Measurements from ENCODE around the gene FCGR3A. TPM values are rescaled to one million over a fixed set of nuclear protein-coding genes. Genes with fewer than 3 reads are reported as not detected.
"Not testable (repeated sequence)": the region's sequence is repeated elsewhere in the genome, so short reads cannot be mapped to it uniquely, and the experiment has no call there.

FCGR3A gene
- total and polyA plus RNA-seq, 2 experiments from 2014 or later, result not detected

DNA sequence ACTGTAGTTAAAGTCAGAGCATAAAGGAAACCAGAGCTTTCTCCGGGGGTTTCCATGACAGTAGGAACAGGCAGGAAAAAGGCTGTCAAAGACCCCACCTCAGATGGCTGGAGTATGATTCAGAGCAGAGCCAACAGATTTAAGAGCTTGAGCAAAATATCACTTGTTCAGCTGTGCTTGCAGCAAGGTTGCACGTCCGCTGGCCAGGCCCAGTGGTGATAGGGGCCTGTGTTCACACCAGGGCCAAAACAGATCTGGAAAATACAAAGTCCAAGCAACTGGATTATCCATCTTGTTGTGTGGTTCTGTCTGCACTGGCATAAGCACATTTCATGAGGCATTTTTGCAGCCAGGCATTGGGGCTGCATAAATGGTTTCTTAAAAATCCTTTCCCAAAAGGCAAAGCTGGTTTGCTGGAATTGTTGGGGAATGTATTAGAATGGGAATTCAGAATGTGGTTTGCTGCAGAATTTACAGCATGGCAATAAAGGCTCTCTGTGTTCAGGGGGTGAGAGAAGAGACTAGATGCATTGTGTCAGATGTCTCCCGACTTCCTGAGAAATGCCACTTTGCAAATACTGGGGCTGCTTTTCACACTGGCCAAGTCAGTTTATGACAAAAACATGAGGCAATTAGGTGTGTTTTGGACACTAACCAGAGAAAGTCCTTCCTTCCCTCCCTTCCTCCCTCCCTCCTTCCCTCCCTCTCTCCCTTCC lies 44.8 kb upstream of the FCGR3A start:
- H3K9me3 Mint-ChIP-seq; H3K4me3 Mint-ChIP-seq; H2AFZ ChIP-seq; H3K9me2 ChIP-seq (ENCODE audit: insufficient read depth); H3K4me1 ChIP-seq (ENCODE audit: insufficient read depth); H3K79me2 ChIP-seq (replicated peaks; ENCODE audit: insufficient read depth); H3K4me3 ChIP-seq; H3F3A ChIP-seq (replicated peaks; ENCODE audit: low read depth); H3K36me3 Mint-ChIP-seq (ENCODE audit: low read depth); H3K27ac ChIP-seq (ENCODE audit: low read depth); ATAC-seq; H4K20me1 ChIP-seq (replicated peaks; ENCODE audit: insufficient read depth); H3K27me3 Mint-ChIP-seq (ENCODE audit: insufficient read depth, low read depth, poor library complexity); DNase-seq (ENCODE audit: low spot score); H3K27me3 ChIP-seq (ENCODE audit: insufficient read depth); H3K4me2 ChIP-seq; H3K36me3 ChIP-seq (ENCODE audit: insufficient read depth); H3K27ac Mint-ChIP-seq: not testable (repeated sequence)
- H3K4me1 Mint-ChIP-seq, result peaks cover 12% of the 10 kb centered on the region

DNA sequence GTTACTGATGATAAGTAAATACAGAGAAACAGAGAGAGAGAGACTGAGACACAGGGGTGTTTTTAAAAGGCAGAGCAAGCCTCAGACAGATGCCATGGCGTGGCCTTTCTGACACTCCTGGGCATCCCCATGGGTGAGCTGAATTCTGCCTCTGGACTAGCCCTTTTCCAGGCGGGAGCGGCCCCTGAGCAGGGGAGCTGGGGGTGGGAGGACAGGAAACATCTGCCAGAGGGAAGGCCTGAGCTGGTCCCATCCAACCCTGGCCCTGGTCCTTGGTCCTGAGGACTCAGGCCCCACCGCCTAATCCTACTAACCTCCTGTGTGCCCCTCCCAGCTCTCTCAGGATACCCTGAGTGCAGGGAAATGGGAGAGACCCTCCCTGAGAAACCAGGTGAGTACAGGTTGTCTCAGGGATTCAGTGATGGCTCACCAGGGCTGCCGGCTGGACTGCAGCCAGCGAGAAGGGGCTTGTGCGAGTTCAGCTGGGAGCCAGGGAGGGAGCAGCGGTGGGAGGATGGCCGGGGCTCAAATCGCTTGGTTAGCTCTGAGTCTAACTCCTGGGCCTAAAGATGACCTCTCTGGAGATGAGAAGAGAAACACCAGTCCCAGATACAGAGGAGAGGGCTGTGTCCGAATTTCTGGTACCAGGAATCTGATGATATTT lies 43.6 kb upstream of the FCGR3A start:
- not testable (repeated sequence) for H3K27ac ChIP-seq (ENCODE audit: low read depth); H3K79me2 ChIP-seq (replicated peaks; ENCODE audit: insufficient read depth); H3K4me3 ChIP-seq; H3K4me3 Mint-ChIP-seq; DNase-seq (ENCODE audit: low spot score); H2AFZ ChIP-seq; H3K27me3 Mint-ChIP-seq (ENCODE audit: insufficient read depth, low read depth, poor library complexity); H3K27ac Mint-ChIP-seq; H3K36me3 Mint-ChIP-seq (ENCODE audit: low read depth); H3K4me1 ChIP-seq (ENCODE audit: insufficient read depth); H3K9me2 ChIP-seq (ENCODE audit: insufficient read depth); H3K9me3 Mint-ChIP-seq; H3K36me3 ChIP-seq (ENCODE audit: insufficient read depth); H3K4me2 ChIP-seq; H4K20me1 ChIP-seq (replicated peaks; ENCODE audit: insufficient read depth); ATAC-seq; H3F3A ChIP-seq (replicated peaks; ENCODE audit: low read depth); H3K27me3 ChIP-seq (ENCODE audit: insufficient read depth)
- peaks cover 16% of the 10 kb centered on the region for H3K4me1 Mint-ChIP-seq

DNA sequence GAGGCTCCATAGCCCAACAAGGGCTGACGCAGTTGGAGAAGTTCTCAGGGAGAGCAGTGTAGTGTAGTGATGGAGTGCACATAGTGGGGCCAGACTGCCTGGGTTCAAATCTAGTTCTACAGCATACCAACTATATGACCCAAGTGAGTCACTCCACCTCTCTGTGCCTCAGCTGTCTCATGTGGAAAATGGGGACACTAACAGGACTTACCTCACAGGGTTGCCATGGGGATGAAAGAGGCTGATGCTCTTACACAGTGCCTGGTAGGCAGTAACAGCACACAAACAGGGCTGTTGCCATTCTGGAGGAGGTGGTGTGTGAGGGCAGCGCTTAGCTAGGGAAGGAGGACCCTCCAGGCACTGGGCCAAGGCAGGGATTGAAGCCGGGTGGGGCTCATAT lies 43.0 kb upstream of the FCGR3A start:
- H3K4me1 ChIP-seq (ENCODE audit: insufficient read depth); H2AFZ ChIP-seq; H3K36me3 ChIP-seq (ENCODE audit: insufficient read depth); H3K4me3 Mint-ChIP-seq; H3K27ac Mint-ChIP-seq; H3K27me3 ChIP-seq (ENCODE audit: insufficient read depth); H3K27ac ChIP-seq (ENCODE audit: low read depth); ATAC-seq; DNase-seq (ENCODE audit: low spot score); H3K27me3 Mint-ChIP-seq (ENCODE audit: insufficient read depth, low read depth, poor library complexity); H3K79me2 ChIP-seq (replicated peaks; ENCODE audit: insufficient read depth); H3K9me2 ChIP-seq (ENCODE audit: insufficient read depth); H3K9me3 Mint-ChIP-seq; H4K20me1 ChIP-seq (replicated peaks; ENCODE audit: insufficient read depth); H3K4me2 ChIP-seq; H3F3A ChIP-seq (replicated peaks; ENCODE audit: low read depth); H3K36me3 Mint-ChIP-seq (ENCODE audit: low read depth); H3K4me3 ChIP-seq: not testable (repeated sequence)
- H3K4me1 Mint-ChIP-seq, result peaks cover 16% of the 10 kb centered on the region

DNA sequence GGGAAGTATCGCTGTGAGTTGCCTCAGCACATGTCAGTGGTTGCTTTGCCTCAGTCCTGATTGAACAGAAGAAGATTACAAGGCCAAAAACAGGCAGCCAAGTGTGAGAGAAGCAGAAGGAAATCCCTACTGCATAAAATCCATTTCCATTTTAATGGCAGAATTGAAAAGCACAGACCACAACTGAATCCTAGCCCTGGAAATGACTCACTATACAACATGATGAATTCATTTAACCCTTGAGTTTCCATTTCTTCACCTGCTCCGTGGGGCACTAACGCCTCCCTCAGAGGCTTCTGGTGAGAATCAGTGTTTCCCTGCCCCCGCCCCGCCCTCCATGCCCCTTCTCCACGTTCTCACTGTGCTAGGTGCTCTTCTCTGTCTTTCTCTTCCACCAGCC lies 40.3 kb upstream of the FCGR3A start:
- DNase-seq (ENCODE audit: low spot score); H3K27ac ChIP-seq (ENCODE audit: low read depth); H3K27me3 Mint-ChIP-seq (ENCODE audit: insufficient read depth, low read depth, poor library complexity); H4K20me1 ChIP-seq (replicated peaks; ENCODE audit: insufficient read depth); H3K27me3 ChIP-seq (ENCODE audit: insufficient read depth); H3F3A ChIP-seq (replicated peaks; ENCODE audit: low read depth); H3K27ac Mint-ChIP-seq; ATAC-seq; H3K4me3 Mint-ChIP-seq; H3K9me2 ChIP-seq (ENCODE audit: insufficient read depth); H3K4me3 ChIP-seq; H3K36me3 Mint-ChIP-seq (ENCODE audit: low read depth); H3K36me3 ChIP-seq (ENCODE audit: insufficient read depth); H2AFZ ChIP-seq; H3K79me2 ChIP-seq (replicated peaks; ENCODE audit: insufficient read depth); H3K4me2 ChIP-seq; H3K9me3 Mint-ChIP-seq; H3K4me1 ChIP-seq (ENCODE audit: insufficient read depth): not testable (repeated sequence)
- H3K4me1 Mint-ChIP-seq, result peaks cover 15% of the 10 kb centered on the region

DNA sequence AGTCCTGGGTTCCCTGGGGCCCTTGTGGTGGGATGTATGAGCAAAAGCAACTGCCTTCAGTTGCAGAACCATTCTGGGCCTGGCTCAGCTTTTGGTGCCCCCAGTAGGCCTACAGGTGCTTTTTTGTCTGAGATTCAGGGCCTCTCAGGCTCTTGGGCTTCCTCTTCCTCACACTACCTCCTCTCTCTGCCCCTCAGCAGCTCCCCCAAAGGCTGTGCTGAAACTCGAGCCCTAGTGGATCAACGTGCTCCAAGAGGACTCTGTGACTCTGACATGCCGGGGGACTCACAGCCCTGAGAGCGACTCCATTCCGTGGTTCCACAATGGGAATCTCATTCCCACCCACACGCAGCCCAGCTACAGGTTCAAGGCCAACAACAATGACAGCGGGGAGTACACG lies 39.7 kb upstream of the FCGR3A start:
- not testable (repeated sequence) for H3K4me2 ChIP-seq; H3K36me3 ChIP-seq (ENCODE audit: insufficient read depth); H4K20me1 ChIP-seq (replicated peaks; ENCODE audit: insufficient read depth); H3K27ac Mint-ChIP-seq; H3K36me3 Mint-ChIP-seq (ENCODE audit: low read depth); DNase-seq (ENCODE audit: low spot score); H3K27ac ChIP-seq (ENCODE audit: low read depth); H3K9me3 Mint-ChIP-seq; H3K4me3 ChIP-seq; H3K27me3 ChIP-seq (ENCODE audit: insufficient read depth); H3K4me1 ChIP-seq (ENCODE audit: insufficient read depth); H2AFZ ChIP-seq; H3K79me2 ChIP-seq (replicated peaks; ENCODE audit: insufficient read depth); H3K27me3 Mint-ChIP-seq (ENCODE audit: insufficient read depth, low read depth, poor library complexity); H3K4me3 Mint-ChIP-seq; H3F3A ChIP-seq (replicated peaks; ENCODE audit: low read depth); H3K9me2 ChIP-seq (ENCODE audit: insufficient read depth)
- H3K4me1 Mint-ChIP-seq, result peaks cover 15% of the 10 kb centered on the region
- ATAC-seq, result peak; percentile 22

DNA sequence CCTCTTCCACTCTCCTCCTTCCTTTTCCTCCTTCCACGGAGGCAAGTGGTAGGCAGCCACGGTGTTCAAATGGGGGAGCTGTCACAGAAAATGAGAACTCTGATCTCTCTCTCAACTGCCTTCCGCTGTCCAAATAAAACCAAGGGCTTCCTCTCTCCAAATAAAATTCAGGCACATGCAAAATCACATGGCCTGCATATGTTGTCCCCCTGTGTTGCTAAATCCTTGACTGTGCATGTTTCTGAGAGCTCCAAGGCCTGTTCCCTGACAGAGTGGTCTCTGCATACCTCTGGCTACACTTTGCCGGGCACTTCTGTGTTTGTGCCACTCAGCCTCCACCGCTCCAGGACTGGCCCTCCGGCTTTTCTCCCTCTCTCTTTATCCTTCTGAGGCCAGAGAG lies 39.0 kb upstream of the FCGR3A start:
- not testable (repeated sequence) for H3K27ac Mint-ChIP-seq; H3K79me2 ChIP-seq (replicated peaks; ENCODE audit: insufficient read depth); H3K9me2 ChIP-seq (ENCODE audit: insufficient read depth); H3K27me3 Mint-ChIP-seq (ENCODE audit: insufficient read depth, low read depth, poor library complexity); H3K4me3 Mint-ChIP-seq; H3K27me3 ChIP-seq (ENCODE audit: insufficient read depth); H3K4me2 ChIP-seq; H3K4me1 ChIP-seq (ENCODE audit: insufficient read depth); H3K36me3 ChIP-seq (ENCODE audit: insufficient read depth); H2AFZ ChIP-seq; DNase-seq (ENCODE audit: low spot score); H3K4me3 ChIP-seq; H3K27ac ChIP-seq (ENCODE audit: low read depth); H3F3A ChIP-seq (replicated peaks; ENCODE audit: low read depth); H4K20me1 ChIP-seq (replicated peaks; ENCODE audit: insufficient read depth); H3K9me3 Mint-ChIP-seq; H3K36me3 Mint-ChIP-seq (ENCODE audit: low read depth)
- H3K4me1 Mint-ChIP-seq, result peaks cover 12% of the 10 kb centered on the region
- peak; percentile 32; the same call in 2 of the 3 replicates for ATAC-seq

Data from GM23338 (cell line).